Esophagus (tissue), 2 donors: ENCODE data around the gene SKOR2. TPM values are rescaled to one million over a fixed set of nuclear protein-coding genes. Genes with fewer than 3 reads are reported as not detected.
"Not testable (repeated sequence)": the region's sequence is repeated elsewhere in the genome, so short reads cannot be mapped to it uniquely, and the experiment has no call there.

Experiments used
- H3K27ac ChIP-seq, 2 donors: one replicate each; pipeline ENCODE4 v1.5.1; 2013; ENCODE audit warnings: low read depth in 2 of 2, mild to moderate bottlenecking in 2 of 2, inconsistent platforms in 1 of 2, low read length in 1 of 2, moderate library complexity in 1 of 2
- H3K27me3 ChIP-seq, 2 donors: one replicate each; pipeline ENCODE4 v1.6.1; 2013; ENCODE audit warnings: low read length in 2 of 2, control low read depth in 1 of 2, mild to moderate bottlenecking in 1 of 2; ENCODE audit not compliant: insufficient read depth in 2 of 2, control insufficient read depth in 1 of 2
- H3K36me3 ChIP-seq, 2 donors: one replicate each; pipeline ENCODE4 v1.6.1; 2013; ENCODE audit warnings: low read length in 1 of 2; ENCODE audit not compliant: control insufficient read depth in 2 of 2, insufficient read depth in 2 of 2
- H3K4me1 ChIP-seq, 2 donors: one replicate each; pipeline ENCODE4 v1.6.1; 2013; ENCODE audit warnings: low read length in 1 of 2; ENCODE audit not compliant: control insufficient read depth in 2 of 2, insufficient read depth in 2 of 2
- H3K4me3 ChIP-seq, 2 donors: one replicate each; pipeline ENCODE4 v1.5.1; 2013; ENCODE audit warnings: low read length in 2 of 2, mild to moderate bottlenecking in 2 of 2, low read depth in 1 of 2, moderate library complexity in 1 of 2
- H3K9me3 ChIP-seq, 2 donors: one replicate each; pipeline ENCODE4 v1.6.1; 2013; ENCODE audit warnings: mild to moderate bottlenecking in 2 of 2, low read depth in 1 of 2, low read length in 1 of 2, moderate library complexity in 1 of 2; ENCODE audit not compliant: control insufficient read depth in 2 of 2, insufficient read depth in 1 of 2
- WGBS, 2 donors: extraction: QIAGEN DNeasy Blood & Tissue Kit; methylation state at CpG; one replicate each; pipeline ENCODE4 v1.1.7; 2013; 5-methylcytosine and 5-hydroxymethylcytosine counted together
- polyA plus RNA-seq, 2 donors: library from polyadenylated mRNA; stranded (reverse); fragments of 200-250 nt; gene quantifications; one replicate each; pipeline ENCODE4 v1.2.3, GENCODE V29; 2013
- donor health status: healthy with polysubstance abuse.
- donor health status: Bipolar disorder and iron deficiency.

SKOR2 gene
- polyA plus RNA-seq, 2 donors: not detected

DNA sequence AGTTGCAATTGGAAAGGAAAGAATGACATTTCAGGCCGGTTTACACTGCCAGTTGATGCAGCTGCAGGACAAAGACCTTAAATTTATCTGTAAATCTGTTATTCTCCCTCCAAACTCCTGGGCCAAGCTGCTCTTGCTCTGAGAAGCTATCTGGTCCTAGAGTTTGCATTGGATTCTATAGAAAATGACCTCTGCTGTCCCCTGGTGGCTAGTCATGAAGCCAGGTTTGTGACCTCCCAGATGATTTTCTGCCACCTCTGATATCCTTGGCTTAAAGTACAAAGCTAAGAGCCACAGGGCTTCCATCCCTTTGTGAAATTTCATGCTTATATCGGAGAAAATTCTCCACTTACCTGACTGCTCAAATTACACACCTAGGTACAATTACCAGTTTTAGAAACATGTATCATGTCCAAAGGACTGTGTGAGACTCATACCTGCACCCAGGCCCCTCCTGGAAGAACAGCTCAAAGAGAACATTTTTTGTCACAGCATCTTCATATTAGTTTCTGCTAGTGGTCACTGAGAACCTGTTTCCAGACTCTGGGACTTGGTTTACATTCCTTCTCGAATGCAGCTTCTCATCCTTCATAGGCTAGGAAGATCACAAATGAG, 46.4 kb downstream of the SKOR2 start:
- no peaks in the 10 kb centered on the region for H3K9me3 ChIP-seq
- no peak overlapping the region for H3K27ac ChIP-seq
- H3K4me1 ChIP-seq: no peaks in the 10 kb centered on the region
- WGBS, 2 donors: 46 to 54% methylated on average over 3 of the region's 3 CpGs
- no peaks in the 10 kb centered on the region for H3K36me3 ChIP-seq
- H3K27me3 ChIP-seq: no peaks in the 10 kb centered on the region
- H3K4me3 ChIP-seq: no peak overlapping the region

DNA sequence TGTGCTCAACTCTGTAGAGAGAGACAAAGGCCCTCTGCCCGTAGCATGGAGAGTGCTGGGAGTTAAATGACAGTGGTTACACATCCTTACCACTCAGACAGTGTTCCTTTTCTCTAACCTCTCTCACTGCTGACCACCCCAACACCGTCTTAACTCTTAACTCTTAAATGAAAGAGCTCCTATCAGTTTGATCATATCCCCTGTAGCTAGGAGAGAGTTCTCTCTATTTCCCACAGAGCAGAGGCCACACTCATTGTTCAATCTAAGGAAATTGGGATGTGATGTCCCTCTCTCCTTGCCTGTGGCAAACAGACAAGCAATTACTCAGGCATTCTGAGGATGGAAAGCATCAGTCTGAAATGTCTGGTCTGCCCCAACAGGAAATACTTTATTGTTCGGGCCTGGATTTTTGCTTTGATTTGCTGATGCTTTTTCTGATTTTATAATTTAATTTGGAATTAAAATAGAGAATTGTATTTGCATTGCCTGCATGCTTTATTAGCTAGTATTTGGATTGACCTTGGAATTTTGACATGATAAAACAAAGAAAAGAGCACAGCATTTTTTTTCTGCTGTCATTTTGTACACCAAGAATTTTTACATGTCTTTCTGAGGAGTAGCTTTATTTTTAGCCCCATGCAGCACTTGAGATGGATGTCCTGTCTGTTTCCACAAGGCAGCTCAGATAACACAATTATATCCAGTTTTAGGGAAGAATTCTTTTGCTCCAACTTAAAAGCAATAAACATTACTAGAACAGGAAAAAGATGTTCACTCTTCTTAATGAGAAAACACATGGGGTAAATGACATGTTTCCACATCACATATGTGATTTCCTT, 47.6 kb downstream of the SKOR2 start:
- Histone ChIP-seq H3K9me3 (no peaks in the 10 kb centered on the region), H3K27ac (no peak overlapping the region), H3K27me3 (no peaks in the 10 kb centered on the region), H3K4me3 (no peak overlapping the region), H3K4me1 (no peaks in the 10 kb centered on the region), H3K36me3 (no peaks in the 10 kb centered on the region)
- WGBS, 2 donors: 54 to 65% methylated on average over 3 of the region's 3 CpGs

DNA sequence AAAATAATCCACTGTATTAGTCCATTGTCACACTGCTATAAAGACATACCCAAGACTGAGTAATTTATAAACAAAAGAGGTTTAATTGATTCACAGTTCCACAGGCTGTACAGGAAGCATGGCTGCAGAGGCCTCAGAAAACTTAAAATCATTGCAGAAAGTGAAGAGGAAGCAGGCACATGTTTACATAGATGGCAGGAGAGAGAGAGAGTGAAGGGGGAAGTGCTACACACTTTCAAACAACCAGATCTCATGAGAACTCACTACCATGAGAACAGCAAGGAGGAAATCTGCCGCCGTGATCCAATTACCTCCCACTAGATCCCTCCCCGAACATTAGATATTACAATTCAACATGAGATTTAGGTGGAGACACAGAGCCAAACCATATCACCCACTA, 55.5 kb downstream of the SKOR2 start:
- H3K9me3 ChIP-seq, H3K4me1 ChIP-seq, H3K27me3 ChIP-seq, H3K36me3 ChIP-seq, H3K27ac ChIP-seq, H3K4me3 ChIP-seq: not testable (repeated sequence)
- WGBS, 2 donors: 69 to 77% methylated on average over 3 of the region's 3 CpGs

DNA sequence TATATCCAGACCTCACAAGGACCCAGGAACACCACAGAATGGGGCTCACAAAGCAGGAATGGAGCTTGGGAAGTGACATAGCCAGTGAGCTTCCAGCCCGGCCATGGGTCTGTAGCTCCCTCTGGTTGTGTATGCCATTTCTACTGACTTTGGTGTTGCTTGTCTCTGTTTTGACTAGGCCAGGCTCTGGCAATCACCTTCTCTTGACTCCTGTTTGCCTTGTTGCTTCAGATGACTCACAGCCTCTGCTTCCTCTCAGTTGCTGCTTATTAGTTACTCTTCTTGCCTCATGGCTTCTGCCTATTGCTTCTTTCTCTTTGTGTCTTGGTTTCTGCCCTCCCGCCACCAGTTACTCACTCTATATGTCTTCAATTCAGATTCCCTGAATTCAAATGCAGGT, 59.5 kb downstream of the SKOR2 start:
- no peak overlapping the region for H3K27ac ChIP-seq
- WGBS, 2 donors: 90 to 93% methylated on average over 2 of the region's 2 CpGs
- no peaks in the 10 kb centered on the region for H3K4me1 ChIP-seq
- no peaks in the 10 kb centered on the region for H3K36me3 ChIP-seq
- no peaks in the 10 kb centered on the region for H3K9me3 ChIP-seq
- H3K27me3 ChIP-seq: no peaks in the 10 kb centered on the region
- no peak overlapping the region for H3K4me3 ChIP-seq

DNA sequence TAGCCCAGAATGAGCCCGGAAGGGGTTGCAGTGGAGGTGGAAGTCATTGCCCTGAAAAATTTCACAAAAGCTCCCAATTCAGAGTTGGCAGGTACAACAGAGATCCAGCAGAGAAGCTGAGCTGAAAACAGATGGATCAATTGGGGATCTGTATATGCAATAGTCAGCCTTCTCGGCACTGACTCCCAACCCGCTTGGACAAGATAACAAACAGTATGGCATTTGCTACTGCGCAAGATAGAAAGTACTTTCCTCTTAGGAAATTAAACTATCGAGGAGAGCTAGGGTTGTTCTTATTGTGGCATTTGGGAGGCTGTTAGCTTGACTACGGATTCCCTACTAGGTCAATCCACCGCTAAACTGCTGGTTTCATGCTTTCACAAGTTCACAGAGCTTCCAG, 63.7 kb downstream of the SKOR2 start:
- peaks cover 0 to 4% of the 10 kb centered on the region in 2 donors for H3K9me3 ChIP-seq
- H3K27ac ChIP-seq: no peak overlapping the region
- no peaks in the 10 kb centered on the region for H3K4me1 ChIP-seq
- no peaks in the 10 kb centered on the region for H3K36me3 ChIP-seq
- no peaks in the 10 kb centered on the region for H3K27me3 ChIP-seq
- H3K4me3 ChIP-seq: no peak overlapping the region
- WGBS, 2 donors: 83% methylated on average over 7 of the region's 7 CpGs

DNA sequence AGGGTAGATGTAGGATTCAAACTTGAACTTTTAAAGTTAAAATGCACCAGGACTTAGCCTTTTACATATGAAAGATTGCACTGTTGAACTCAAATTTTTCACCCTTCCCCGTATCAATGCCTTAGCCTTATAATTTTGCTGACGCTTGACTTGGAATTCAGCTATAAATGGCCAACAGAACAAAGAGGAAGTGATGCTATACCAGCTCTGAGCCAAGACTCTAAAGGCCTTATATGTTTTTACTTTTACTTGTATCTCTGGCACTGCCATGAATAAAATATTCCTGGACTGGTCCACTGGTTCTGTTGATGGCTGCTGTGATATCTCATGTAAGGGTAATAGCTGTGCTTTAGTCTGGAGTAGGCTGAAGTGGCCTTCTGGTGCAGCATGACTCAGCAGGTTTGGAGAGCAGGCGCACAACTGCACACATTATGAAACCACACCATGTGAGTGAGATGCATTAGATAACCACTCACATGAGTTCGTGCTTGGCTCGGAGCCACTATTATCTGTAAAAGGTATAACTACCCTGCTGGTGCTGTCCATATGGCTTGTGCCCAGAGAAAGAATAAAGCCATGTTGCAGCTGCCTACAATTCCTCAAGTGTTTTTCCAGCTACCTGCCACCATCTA, 66.9 kb downstream of the SKOR2 start:
- Histone ChIP-seq H3K4me3 (no peak overlapping the region), H3K36me3 (no peaks in the 10 kb centered on the region), H3K27me3 (no peaks in the 10 kb centered on the region), H3K4me1 (no peaks in the 10 kb centered on the region), H3K9me3 (peaks cover 0 to 4% of the 10 kb centered on the region in 2 donors), H3K27ac (no peak overlapping the region)
- 85 to 89% methylated on average over 5 of the region's 5 CpGs for WGBS, 2 donors

DNA sequence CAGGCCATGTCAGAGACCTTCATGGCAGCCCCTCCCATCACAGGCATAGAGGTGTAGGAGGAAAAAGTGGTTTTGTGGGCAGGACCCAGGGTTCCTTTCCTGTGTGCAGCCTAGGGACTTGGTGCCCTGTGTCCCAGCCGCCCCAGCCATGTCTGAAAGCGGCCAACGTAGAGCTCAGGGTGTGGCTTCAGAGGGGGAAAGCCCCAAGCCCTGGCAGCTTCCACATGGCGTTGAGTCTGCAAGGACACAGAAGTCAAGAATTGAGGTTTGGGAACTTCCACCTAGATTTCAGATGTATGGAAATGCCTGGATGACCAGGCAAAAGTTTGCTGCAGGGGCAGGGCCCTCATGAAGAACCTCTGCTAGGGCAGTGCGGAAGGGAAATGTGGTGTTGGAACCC, 69.3 kb downstream of the SKOR2 start:
- H3K27me3 ChIP-seq, H3K27ac ChIP-seq, H3K4me1 ChIP-seq, H3K4me3 ChIP-seq, H3K36me3 ChIP-seq, H3K9me3 ChIP-seq: not testable (repeated sequence)
- WGBS, 2 donors: 83% methylated on average over 5 of the region's 5 CpGs

DNA sequence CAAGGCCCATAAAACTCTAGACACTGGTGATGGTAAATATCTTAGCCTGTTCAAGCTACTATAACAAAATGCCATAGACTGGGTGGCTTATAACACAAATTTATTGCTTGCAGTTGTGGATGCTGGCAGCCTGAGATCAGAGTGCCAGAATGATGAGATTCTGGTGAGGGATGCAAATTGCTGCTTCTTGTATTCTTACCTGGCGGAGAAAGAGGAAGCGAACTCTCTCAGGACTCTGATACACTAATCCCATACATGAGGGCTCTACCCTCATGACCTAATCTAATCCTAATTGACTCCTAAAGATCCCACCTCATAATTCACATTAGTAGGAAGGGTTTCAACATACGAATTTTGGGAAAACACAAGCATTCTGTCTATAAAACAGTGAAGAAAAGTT, 70.7 kb downstream of the SKOR2 start:
- WGBS, 2 donors: 80 to 81% methylated on average over 3 of the region's 3 CpGs
- Histone ChIP-seq H3K4me3 (no peak overlapping the region), H3K36me3 (no peaks in the 10 kb centered on the region), H3K4me1 (no peaks in the 10 kb centered on the region), H3K27me3 (no peaks in the 10 kb centered on the region), H3K9me3 (peaks cover 0 to 4% of the 10 kb centered on the region in 2 donors), H3K27ac (no peak overlapping the region)

DNA sequence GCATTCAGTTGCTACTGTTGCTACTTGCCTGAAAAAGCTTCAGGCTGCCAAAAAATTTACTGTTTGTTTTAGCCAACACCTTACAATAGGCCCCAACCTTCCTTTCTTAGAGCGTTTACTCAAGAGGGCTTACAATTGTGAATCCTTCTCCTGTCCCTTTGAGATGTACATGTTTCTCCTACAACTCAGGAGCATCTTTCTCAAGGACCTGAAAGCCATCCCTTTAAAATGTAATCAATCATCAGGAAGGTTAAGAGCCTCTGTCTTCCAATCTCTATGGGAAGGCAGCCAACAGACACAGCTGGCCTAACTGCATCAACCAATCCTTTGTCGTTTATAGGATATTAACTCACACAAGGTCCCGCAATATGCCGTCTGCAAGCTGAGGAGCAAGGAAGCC, 71.9 kb downstream of the SKOR2 start:
- peaks cover 0 to under 1% of the 10 kb centered on the region in 2 donors for H3K9me3 ChIP-seq
- no peak overlapping the region for H3K27ac ChIP-seq
- H3K27me3 ChIP-seq: no peaks in the 10 kb centered on the region
- WGBS, 2 donors: 34 to 36% methylated on average over 4 of the region's 4 CpGs
- no peaks in the 10 kb centered on the region for H3K36me3 ChIP-seq
- no peak overlapping the region for H3K4me3 ChIP-seq
- H3K4me1 ChIP-seq: peaks cover 0 to under 1% of the 10 kb centered on the region in 2 donors
